ENCODE results near the gene TCFL5. TPM values are rescaled to one million over a fixed set of nuclear protein-coding genes. Genes with fewer than 3 reads are reported as not detected.

Gene TCFL5
- total RNA-seq, 1 experiment from 2014 or later, result 10.8 TPM

- Mint-ChIP-seq H3K27ac (ENCODE audit: low read depth, unreplicated experiment) (no peak overlapping the region), H3K36me3 (ENCODE audit: insufficient read depth, unreplicated experiment) (no peaks in the 10 kb centered on the region), H3K27me3 (ENCODE audit: insufficient read depth, unreplicated experiment) (no peaks in the 10 kb centered on the region), H3K4me1 (ENCODE audit: insufficient read depth, unreplicated experiment) (peaks cover 11% of the 10 kb centered on the region), H3K4me3 (ENCODE audit: unreplicated experiment) (no peak overlapping the region), H3K9me3 (ENCODE audit: unreplicated experiment) (no peaks in the 10 kb centered on the region)
- CTCF ChIA-PET, result interaction anchor here (0.5 to 0.6 kb wide), 2 partner anchors 114 to 256 kb away, joined by 3 read pairs; no protein-coding TSS in a partner anchor
- no peak for DNase-seq (ENCODE audit: unreplicated experiment)
- TF ChIP-seq CTCF (IDR thresholded peaks at IDR 0.05; ENCODE audit: unreplicated experiment), result no peak
- intact Hi-C loops (cut with micrococcal nuclease), result no loop called here
- POLR2A ChIA-PET, result no interaction called here
- no TSS peak for BruUV-seq (replicated peaks)
Observed at GRCh38 chr20:62827311-62828038, 34.1 kb downstream of the TCFL5 start.

GRCh38 chr20:62826646-62827310 is 34.8 kb downstream of the TCFL5 start:
- H3K9me3 Mint-ChIP-seq (ENCODE audit: unreplicated experiment), result no peaks in the 10 kb centered on the region
- DNase-seq (ENCODE audit: unreplicated experiment), result no peak
- BruUV-seq (replicated peaks), result no TSS peak
- CTCF ChIA-PET, result interaction anchor here (0.5 kb wide), 1 partner anchor 255 kb away, joined by 3 read pairs; no protein-coding TSS in a partner anchor
- POLR2A ChIA-PET, result no interaction called here
- H3K36me3 Mint-ChIP-seq (ENCODE audit: insufficient read depth, unreplicated experiment), result no peaks in the 10 kb centered on the region
- H3K27ac Mint-ChIP-seq (ENCODE audit: low read depth, unreplicated experiment), result no peak overlapping the region
- no peak overlapping the region for H3K4me3 Mint-ChIP-seq (ENCODE audit: unreplicated experiment)
- no peak for TF ChIP-seq CTCF (IDR thresholded peaks at IDR 0.05; ENCODE audit: unreplicated experiment)
- peaks cover 4% of the 10 kb centered on the region for H3K4me1 Mint-ChIP-seq (ENCODE audit: insufficient read depth, unreplicated experiment)
- intact Hi-C loops (cut with micrococcal nuclease), result no loop called here
- no peaks in the 10 kb centered on the region for H3K27me3 Mint-ChIP-seq (ENCODE audit: insufficient read depth, unreplicated experiment)

GRCh38 chr20:62825986-62826645 is 35.5 kb downstream of the TCFL5 start:
- ChIA-PET CTCF (no interaction called here), POLR2A (no interaction called here)
- TF ChIP-seq CTCF (IDR thresholded peaks at IDR 0.05; ENCODE audit: unreplicated experiment), result no peak
- Mint-ChIP-seq H3K36me3 (ENCODE audit: insufficient read depth, unreplicated experiment) (no peaks in the 10 kb centered on the region), H3K27me3 (ENCODE audit: insufficient read depth, unreplicated experiment) (no peaks in the 10 kb centered on the region), H3K27ac (ENCODE audit: low read depth, unreplicated experiment) (no peak overlapping the region), H3K4me3 (ENCODE audit: unreplicated experiment) (no peak overlapping the region), H3K4me1 (ENCODE audit: insufficient read depth, unreplicated experiment) (no peaks in the 10 kb centered on the region), H3K9me3 (ENCODE audit: unreplicated experiment) (no peaks in the 10 kb centered on the region)
- BruUV-seq (replicated peaks), result no TSS peak
- no peak for DNase-seq (ENCODE audit: unreplicated experiment)
- intact Hi-C loops (cut with micrococcal nuclease), result no loop called here

GRCh38 chr20:62825333-62825985 is 36.2 kb downstream of the TCFL5 start:
- ChIA-PET CTCF (no interaction called here), POLR2A (interaction anchor here (0.5 kb wide), 1 partner anchor 12 kb away, joined by 3 read pairs; no protein-coding TSS in a partner anchor)
- Mint-ChIP-seq H3K36me3 (ENCODE audit: insufficient read depth, unreplicated experiment) (no peaks in the 10 kb centered on the region), H3K4me3 (ENCODE audit: unreplicated experiment) (no peak overlapping the region), H3K27ac (ENCODE audit: low read depth, unreplicated experiment) (no peak overlapping the region), H3K27me3 (ENCODE audit: insufficient read depth, unreplicated experiment) (no peaks in the 10 kb centered on the region), H3K4me1 (ENCODE audit: insufficient read depth, unreplicated experiment) (no peaks in the 10 kb centered on the region), H3K9me3 (ENCODE audit: unreplicated experiment) (no peaks in the 10 kb centered on the region)
- intact Hi-C loops (cut with micrococcal nuclease), result no loop called here
- no peak for DNase-seq (ENCODE audit: unreplicated experiment)
- no peak for TF ChIP-seq CTCF (IDR thresholded peaks at IDR 0.05; ENCODE audit: unreplicated experiment)
- no TSS peak for BruUV-seq (replicated peaks)

Data from MCF 10A (cell line).